Activated CD8-positive, alpha-beta memory T cell treated with anti-CD3 and anti-CD28 coated beads, Interleukin-2, amount 50 U/mL, for 48 hours (primary cell): ENCODE data around the gene SMC1B.
"Not testable (repeated sequence)": the region's sequence is repeated elsewhere in the genome, so short reads cannot be mapped to it uniquely, and the experiment has no call there.

Experiments
- DNase-seq: peaks from one replicate; pipeline ENCODE4 v3.0.0-alpha.2; 2020

Gene SMC1B

DNA sequence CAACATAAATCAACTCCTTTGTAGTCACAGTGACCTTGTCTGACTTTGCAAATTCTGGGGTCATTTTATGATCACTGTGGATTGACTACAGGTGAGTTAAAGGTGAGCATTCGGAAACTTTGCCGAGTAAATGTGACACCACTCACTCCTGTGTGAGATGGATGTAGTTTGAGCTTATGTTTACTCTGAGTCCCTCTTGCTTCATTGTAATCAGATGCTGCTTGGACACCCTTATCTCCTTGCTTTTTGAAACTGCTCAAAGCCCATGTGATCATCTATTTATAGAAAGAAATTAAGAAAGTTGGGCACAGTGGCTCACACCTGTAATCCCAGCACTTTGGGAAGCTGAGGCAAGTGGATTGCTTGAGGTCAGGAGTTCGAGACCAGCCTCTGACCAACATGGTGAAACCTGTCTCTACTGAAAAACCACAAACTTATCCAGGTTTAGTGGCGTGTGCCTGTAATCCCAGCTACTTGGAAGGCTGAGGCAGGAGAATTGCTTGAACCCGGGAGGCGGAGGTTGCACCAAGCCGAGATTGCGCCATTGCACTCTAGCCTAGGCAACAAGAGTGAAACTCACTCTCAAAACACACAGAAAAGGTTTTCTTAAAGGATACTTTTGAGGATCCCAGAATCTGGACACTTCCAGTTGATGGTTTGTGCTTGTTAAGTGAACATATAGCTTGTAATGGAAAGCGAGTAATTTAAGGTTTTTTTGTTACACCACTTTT lies 96.4 kb downstream of the SMC1B start:
- no peak for DNase-seq

DNA sequence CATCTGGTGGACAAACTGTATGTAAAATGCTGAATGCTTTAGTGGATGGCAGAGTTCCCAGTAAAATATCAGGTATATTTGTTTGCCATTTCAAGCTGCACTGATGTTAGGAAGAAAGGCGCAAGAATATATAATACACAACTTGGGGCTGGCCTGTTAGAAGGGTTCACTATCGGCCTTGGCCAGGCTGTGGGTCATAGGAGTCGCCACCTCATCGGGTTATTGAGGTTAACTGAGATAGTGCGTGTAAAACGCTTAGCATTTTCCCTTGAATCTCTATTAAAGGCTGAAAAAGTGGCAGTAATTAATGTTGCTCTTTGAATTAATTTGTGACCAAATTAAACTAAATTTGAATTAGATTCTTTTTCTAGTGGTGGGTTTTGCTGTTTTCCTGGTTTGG lies 98.6 kb downstream of the SMC1B start:
- DNase-seq: no peak

DNA sequence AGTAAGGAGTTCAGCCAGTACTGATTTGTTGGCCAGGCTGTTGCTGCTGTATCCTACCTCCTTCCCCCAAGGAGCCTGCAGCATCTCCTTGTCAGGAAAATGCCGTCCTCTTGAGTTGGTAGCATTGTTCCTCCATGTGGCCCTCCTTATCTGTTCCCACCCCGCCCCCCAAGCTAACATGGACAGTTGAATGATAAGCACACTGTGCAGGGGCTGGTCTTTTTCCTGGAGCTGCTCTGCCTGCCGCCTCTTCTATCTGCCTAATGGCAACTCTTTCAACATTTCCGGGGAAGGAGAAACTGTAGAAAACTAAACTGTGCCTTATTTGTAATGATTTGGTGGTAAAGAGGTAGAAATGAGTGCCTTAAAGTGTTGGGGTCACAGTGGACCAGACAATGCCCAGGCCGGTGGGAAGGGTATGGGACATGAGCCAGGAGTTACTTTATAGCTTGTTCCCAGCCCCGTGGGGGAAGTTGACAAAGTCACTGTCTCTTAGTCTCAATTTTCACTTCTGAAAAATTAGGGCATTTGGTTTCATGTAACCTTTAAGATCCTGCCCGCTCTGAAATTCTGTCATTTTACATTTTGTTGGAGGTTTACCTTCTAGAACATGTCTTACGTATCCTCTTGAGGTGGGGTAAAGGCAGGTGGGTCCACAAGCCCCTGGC lies 99.2 kb downstream of the SMC1B start:
- no peak for DNase-seq

DNA sequence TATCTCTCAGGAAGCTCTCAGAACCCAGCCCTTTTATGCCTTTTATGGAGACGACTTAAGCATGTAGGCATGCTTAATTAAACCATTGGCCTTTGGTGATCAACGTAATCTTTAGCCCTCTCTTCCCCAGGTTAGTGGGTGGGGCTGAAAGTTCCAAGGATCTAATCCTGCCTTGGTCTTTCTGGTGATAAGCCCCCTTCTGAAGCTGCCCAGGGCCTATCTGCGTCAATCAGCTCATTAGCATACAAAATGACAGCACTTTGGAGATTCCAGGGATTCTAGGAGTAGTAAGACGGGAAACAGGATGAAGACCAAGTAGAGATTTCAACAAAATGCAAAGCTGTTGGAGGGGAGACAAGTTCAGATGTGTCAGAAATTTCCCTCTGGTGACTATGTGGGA lies 100.5 kb downstream of the SMC1B start:
- no peak for DNase-seq

DNA sequence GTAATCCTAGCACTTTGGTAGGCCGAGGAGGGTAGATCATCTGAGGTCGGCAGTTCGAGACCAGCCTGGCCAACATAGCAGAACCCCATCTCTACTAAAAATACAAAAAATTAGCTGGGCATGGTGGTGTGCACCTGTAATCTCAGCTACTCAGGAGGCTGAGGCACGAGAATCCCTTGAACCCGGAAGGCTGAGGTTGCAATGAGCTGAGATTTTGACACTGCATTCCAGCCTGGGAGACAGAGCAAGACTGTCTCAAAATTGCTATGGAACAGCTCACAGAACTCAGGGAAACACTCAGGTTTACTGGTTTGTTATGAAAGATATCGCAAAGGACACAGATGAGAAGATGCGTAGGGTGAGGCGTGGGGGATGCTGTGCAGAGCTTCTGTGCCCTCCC lies 101.0 kb downstream of the SMC1B start:
- DNase-seq: no peak

DNA sequence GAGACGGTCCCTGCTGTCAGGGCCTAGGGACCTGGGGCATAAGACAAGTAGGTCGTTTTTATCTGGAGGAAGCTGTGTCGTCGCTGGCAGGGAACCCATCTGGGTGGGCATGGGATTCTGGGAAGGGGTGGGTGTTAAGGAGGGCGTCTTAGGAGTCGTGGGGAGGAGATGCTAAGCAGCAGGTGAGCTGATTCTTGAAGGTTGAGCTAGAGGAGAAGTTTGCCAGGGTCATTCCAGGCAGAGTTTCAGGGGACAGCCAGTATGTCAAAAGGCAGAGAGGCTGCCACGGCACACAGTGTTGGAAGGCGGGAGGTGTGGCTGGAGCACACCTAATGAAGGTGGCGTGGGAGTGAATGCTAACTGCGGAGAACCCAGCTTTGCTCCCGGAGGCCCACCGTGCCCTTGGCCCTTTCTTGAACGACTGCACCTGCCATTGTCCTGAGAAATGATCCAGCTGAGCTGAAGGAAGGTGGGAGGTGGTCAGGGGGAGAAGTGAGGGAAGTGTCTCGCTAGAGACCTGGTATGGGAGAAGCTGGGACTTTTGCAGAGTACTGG lies 102.3 kb downstream of the SMC1B start:
- DNase-seq: no peak

DNA sequence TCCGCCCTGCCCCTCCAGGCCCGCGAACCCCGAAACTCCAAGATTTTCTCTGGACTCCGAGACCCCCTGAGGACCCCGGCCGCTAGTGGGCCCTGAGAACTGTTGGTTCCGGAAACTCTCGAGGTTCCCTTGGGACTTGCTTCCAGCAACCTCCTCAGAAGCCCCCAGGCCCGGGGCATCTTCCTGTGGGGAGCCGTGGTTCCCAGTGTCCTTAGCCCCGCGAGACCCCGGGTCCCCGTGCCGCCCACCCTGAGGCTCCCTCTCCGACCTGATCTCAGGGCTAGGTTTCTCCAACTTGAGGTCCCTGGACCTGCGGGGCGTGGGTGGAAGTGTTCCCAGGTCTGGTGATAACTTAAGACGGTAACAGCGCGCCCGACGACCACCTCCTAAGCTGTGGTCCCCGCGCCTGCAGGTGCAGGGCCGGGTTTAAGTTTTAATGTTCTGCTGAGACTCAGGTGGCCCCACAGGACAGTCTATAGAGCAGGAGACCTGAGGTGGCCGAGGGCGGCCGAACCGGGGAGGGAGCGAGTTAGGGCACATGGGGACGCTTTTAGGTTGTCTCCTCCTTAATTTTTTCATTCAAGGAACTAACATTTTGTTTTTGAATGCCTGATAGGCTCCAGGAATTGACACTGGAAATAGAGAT lies 102.9 kb downstream of the SMC1B start:
- DNase-seq: peak; percentile 64

DNA sequence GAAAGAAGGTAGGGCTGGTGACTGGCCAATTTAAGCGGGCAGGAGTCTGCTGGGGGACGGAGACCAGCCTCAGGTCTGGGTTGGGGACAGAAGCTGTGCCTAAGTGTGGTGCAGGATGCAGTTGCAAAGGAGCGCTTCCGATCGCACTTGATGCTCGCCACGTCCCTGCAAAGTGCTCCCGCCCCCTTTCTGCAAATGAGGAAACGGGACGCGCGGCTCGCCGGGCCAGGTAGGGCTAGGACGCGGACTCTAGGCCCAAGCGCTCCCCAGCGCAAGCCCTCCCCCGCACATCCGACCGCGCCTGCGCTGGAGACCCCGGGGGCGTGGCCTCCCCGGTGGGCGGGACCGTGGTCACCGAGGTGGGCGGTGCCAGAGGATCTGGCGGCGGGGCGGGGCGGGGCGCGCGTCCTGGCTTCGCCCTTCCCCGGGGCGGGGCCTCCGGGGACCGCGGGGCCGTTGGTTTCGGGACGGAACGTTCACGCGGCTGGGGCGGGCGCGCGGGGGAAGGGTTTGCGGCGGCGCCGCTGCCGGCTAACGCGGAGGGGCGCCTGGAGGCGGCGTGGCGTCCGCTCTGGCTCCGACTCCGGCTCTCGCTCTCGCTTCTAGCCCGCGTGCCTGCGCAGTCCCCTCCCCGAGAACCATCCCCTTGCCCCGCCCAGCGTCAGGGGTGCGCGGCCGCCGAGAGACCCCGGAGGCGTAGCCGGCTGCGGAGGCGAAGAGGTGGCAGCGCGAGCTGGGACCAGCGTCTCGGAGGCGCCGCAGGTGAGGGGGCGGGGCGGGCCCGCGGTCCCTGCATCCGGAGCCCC lies 103.8 kb downstream of the SMC1B start, which contains the start of gene FAM118A:
FAM118A (plus strand) TSS at position 513 of the 806 bp plus-strand sequence. CDS start 12,446 bp downstream, outside the sequence.
- DNase-seq: peak; percentile 100

DNA sequence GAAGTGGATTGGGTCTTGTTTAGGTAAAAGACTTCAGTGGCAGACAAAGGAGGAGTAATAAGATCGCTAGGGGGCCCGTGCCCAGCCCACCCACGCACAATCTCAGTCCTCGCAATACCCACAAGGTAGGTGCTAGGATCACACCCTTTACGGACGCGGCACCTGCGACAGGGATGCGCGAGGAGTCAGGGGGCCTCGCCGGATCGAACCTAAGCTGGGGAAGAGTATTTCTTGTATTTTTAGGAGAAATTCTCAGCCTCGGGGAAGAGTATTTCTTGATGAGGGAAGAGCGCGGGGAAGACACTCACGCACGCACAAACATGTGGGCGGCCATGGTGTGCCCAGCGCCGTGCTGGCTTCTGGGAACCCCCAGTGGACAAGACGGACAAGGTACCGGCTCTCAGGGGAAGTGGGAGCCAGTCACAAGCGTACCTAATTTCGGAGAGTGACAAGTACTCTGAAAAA lies 104.4 kb downstream of the SMC1B start:
- no peak for DNase-seq

DNA sequence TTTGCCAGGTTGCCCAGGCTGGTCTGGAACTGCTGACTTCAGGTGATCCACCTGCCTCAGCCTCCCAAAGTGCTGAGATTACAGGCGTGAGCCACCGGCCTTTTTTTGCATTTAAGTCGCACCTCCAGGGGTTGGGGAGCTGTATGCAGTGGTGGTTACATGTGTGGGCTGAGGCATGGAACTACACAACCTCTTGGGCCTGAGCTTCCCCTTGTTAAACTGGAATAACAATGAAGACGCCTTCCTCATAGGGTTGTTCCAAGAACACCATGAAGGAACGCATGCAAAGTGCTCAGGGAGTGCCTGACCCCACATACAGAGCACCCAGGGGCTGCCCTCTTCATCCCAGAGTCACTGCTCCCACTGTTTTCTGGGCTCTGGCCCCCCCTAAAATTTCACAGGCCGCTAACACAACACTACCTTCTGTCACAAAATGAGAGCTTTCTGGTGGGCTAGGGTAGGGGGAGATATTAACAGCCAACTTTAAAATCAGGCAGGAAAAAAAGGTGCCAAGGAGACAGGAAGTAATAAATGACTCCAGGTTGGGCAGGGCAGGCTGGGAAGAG lies 104.9 kb downstream of the SMC1B start:
- DNase-seq: no peak

DNA sequence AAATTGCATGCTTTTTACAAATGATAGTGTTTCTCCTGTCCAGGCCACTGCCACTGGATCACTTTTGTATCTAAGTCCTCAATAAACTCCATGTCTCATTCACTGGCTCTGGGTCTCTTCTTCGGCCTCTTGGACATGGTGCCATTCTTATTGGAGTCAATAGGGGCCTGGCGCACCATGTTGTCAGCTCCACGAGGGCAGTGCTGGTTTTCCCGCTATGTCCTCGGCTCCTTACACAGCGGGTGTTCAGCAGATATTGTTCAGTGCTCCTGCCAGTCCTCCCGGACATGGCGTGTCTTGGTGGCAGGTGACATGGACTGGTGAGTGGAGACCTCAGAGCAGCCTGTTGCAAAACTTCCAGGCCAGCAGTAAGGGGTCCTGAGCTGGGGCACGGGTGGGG lies 107.3 kb downstream of the SMC1B start:
- DNase-seq: no peak

DNA sequence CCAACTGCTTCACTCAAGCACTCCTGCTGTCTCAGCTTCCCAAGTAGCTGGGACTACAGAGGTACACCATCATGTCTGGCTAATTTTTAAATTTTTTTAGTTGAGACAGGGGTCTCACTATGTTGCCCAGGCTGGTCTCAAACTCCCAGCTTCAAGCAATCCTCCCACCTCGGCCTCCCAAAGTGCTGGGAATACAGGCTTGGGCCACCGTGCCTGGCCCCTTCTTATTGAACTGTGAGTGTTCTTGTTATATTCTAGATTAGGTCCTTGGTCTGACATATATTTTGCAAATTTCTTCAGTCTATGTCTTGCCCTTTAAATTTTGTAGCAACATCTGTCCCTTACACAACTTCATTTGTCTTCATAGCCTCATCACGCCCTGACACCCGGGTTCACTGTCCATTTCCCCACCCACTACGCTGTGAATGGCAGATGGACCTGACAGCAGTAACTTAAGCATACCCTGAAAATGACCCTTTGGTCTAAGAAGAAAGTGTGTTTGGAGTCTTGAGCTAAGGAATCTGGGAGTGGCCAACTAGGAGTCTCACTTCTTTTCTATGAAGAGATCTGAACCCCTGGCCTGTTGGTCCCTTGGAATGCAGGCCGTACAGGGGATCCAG lies 107.8 kb downstream of the SMC1B start:
- DNase-seq: no peak

DNA sequence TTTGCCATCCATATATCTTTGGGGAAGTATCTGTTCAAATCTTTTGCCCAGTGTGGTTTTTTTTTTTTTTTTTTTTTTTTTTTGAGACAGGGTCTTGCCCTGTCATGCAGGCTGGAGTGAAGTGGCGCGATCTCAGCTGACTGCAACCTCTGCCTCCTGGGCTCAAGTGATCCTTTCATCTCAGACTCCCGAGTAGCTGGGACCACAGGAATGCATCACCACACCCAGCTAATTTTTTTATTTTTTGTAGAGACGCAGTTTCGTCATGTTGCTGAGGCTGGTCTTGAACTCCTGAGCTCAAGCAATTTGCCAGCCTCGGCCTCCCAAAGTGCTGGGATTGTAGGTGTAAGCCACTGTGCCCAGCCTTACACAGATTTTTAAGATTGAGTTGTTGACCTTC lies 108.4 kb downstream of the SMC1B start:
- DNase-seq: no peak

DNA sequence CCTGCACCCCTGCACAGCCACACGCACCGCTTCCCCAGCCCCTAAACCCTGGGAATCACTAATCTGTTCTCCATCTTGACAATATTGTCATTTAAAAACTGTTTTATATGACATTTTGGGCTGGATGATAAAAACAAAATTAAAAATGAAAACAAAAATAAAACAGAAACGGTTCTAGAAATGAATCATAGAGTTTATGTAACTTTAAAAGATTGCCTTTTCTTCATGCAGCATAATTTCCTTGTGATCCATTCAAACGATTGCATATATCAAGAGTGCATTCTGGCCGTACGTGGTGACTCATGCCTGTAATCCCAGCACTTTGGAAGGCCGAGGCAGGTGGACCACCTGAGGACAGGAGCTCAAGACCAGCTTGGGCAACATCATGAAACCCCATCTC lies 110.2 kb downstream of the SMC1B start:
- no peak for DNase-seq

DNA sequence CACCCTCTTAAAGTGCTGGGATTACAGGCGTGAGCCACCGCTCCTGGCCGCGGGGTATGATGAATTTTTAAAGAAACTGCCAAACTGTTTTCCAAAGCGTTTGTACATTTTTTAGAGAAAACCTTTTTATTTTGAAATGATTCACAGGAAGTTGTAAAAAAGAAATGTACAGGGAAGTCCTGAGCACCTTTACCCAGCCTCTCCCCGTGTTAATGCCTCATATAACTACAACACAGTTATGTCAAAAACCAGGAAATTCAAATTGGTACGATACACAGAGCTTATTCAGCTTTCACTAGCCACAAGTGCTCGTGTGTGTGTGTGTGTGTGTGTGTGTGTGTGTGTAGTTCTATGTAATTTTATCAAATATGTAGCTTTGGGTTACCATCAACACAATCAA lies 110.6 kb downstream of the SMC1B start:
- DNase-seq: no peak

DNA sequence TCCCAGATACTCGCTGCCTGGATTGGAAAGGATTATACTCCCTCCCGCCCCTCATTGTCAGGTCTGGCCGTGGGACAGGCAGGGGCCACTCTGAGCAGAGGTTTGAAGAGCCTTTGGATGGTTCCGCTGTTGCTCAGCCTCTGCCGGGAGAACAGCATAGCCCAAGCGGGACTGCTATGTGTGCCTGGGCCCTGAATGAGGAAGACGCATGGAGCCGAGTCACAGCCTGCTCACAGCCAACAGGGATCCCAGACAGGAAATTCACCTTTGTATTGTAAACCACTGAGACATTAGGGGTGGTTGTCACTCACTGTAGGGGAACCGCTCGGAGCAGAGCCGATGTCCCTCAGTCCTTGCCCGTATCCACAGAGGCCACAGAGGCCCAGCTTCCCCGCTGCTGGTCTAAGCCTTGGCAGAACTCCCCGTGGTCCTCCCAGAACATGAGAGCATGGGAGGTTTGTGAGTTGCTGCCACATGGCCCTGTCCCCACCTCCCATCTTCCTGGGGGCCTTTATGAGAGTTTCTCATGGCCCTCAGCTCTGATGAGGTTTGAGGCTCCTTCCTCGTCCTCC lies 114.4 kb downstream of the SMC1B start:
- DNase-seq: no peak

DNA sequence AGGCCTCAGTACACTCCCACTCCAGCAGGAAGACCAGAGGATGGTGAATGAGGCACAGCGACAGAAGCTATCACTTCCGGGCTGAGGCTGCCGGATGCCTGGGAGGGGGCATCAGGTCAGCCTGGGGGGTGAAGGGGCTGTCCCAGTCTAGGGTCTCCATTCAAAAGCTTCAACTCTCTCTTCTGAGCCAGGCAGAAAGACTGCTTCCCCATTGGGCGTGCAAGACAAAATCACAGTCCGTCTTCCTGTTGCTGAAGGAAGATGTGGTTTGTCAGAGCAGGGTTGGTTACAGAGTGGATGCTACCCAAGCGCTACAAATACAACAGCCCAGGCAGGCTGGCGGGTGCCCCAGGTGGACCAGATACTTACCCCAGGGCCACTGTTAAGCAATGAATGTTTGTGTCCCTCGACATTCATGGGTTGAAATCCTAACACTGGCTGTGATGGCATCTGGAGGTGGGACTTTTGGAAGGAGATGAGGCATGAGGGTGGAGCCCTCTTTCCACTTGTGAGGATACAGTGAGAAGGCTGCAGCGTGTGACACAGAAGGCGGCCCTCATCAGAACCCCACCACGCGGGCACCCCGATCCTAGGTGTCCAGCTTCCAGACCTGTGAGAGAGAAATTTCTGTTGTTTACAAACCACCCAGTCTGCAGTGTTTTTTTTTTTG lies 116.6 kb downstream of the SMC1B start:
- no peak for DNase-seq

DNA sequence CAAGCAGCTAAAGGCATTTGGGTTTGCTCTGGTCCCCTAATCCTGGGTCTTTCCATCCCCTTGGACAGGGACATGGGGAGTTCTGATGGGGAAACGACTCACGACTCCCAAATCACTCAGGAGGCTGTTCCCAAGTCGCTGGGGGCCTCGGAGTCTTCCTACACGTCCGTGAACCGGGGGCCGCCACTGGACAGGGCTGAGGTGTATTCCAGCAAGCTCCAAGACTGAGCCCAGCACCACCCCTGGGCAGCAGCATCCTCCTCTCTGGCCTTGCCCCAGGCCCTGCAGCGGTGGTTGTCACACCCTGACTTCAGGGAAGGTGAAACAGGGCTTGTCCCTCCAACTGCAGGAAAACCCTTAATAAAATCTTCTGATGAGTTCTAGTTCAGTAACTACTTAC lies 117.9 kb downstream of the SMC1B start:
- no peak for DNase-seq

DNA sequence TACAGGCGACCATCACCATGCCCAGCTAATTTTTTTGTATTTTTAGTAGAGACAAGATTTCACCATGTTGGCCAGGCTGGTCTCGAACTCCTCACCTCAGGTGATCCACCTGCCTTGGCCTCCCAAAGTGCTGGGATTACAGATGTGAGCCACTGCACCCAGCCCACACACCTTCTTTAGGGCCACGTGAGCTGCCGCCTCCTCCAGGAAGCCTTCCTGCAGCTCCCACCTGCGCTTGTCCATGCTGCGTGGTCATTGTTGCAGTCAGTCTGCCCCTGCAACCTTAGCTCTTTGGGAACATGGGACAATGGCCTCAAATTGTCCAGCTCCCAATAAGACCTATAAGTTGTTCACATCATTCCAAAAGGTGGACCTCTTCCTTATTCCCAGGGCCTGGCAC lies 118.4 kb downstream of the SMC1B start:
- DNase-seq: not testable (repeated sequence)
